Dedifferentiated amniotic fluid mesenchymal stem cell (primary cell): ENCODE measurements around the gene PLPP2.

Experiments
- DNase-seq: peaks from one replicate; pipeline ENCODE4 v3.0.0-alpha.2; 2016; ENCODE audit errors: extremely low spot score

Gene PLPP2

GRCh38 chr19:291006-291521, at the start of gene PLPP2:
PLPP2 (minus strand) TSS chr19:291403; CDS start chr19:291336, 67 bp downstream.
- no peak for DNase-seq

DNA sequence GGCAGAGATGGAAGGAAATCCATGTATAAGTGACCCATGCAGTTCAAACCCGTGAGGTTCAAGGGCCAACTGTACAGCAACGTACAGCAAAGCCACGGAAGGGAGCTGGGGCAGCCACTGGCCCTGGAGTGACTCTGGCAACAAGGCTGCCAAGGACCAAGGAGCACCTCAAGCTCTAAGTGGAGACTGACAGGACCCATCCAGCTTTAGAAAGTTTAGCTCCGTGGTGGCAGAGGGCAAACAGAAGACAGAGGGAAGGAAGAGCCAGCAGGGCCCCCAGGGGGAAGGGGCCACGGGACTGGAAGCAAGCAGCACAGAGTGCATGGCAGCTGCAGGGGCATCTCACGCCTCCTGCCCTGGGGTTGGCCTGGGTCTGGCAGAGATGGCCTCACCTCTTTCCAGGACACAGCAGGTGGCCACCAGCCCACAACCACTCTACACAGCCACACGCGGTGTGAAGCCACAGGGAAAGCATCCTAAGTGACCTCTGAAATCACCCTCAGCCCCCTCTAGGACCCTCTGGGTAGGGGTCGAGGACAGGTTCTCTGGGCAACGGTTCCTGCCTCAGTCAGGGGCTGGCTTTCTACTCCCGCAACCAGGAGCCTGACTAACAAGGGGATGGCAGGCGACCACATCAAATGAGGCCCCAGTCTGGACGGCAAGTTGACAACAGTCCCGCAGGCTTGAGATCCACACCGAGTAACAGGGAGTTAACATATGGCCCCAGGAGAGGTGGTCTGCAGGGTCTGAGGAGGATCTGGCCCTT, 49.6 kb upstream of the PLPP2 start:
- no peak for DNase-seq

DNA sequence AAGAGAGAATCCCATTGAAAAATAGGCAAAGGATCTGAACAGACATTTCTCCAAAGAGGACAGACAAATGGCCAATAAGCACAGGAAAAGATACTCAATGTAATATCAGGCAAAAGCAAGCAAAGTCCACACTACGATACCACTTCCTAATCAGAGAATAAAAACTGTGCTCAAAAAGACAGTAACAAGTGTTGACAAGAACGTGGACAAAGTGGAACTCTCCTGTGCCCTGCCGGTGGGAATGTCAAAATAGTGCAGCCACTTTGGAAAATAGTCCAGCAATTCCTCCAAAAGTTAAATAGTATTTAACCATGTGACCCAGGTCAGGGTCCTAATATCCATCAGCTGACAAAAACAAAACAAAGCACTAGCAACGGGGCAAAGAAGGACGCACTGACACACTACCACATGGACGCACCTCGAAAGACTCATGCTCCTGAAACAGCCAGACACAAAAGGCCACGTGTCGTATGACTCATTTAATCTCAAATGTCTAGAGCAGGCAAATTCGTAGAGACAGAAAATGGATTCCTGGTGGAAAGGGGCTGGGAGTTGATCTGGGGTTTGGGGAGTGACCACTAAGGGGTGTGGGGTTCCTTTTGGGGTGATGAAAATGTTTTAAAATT, 48.2 kb upstream of the PLPP2 start:
- DNase-seq, result no peak

DNA sequence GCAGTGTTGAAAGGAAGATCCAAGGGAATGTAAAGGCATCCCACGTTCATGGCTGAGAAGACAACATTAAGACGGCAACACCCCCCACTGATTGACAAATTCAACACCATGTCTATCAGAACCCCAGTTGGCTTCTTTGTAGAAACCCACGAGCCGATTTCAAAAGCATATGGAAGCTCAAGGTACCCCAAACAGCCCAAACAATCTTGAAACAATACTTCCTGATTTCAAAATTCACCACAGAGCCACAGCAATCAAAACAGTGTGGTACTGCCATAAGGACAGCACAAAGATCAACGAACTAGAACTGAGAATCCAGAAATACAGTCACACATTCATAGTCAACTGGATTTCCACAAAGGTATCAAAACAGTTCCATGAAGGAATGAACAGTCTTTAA, 47.2 kb upstream of the PLPP2 start:
- DNase-seq, result no peak

DNA sequence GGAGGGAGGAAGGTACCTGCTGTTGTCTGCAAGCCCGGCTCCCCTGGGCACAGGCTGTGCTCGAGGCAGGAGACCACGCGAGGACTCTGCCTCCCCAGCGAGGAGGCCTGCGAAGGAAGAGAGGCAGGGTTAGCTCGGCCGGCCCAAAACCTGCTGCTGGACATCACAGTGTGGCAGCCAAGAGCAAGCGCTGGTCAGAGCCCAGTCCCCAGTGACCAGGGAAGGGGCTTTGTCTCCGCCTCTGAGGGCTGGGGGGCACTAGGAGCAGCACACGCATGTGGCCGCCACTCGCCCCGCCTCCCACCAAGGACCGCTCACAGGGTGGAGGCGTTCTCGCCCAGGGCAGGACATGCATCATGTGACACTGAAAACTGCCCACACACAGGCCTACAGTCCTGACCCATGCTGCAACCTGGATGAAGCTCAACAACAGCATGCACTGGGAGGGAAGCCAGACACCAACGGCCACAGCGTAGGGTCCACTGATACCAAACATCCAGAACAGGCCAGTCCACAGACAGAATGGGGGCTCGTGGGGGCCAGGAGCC, 44.9 kb upstream of the PLPP2 start:
- DNase-seq, result no peak

GRCh38 chr19:335486-336066, 44.4 kb upstream of the PLPP2 start:
- no peak for DNase-seq

- no peak for DNase-seq
These were observed 43.9 kb upstream of the PLPP2 start for GRCh38 chr19:335072-335471.

- no peak for DNase-seq
These were observed 43.3 kb upstream of the PLPP2 start for GRCh38 chr19:334296-335071.

GRCh38 chr19:330503-330902, 39.3 kb upstream of the PLPP2 start:
- DNase-seq, result no peak

GRCh38 chr19:329876-330275, 38.7 kb upstream of the PLPP2 start:
- no peak for DNase-seq

DNA sequence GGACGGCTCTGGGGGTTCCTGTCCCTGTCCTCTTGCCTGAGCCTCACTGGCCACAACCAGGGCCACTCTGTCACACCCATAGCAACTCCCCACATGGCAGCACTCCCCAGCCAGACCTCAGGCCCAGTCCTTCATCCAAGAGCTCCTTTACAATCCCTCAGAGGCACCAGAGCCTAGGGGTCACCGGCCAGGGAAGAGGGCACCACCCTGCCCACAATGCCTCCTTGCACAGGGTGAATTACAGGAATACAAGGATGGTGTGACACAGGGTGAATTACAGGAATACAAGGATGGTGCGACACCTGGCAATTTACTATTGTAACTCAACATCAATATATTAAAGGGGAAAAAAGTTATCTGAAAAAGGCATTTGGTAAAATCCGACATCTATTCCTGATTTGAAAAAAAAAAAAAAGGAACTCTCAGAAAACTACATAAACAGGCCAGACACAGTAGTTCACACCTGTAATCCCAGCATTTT, 36.9 kb upstream of the PLPP2 start:
- DNase-seq, result no peak

DNA sequence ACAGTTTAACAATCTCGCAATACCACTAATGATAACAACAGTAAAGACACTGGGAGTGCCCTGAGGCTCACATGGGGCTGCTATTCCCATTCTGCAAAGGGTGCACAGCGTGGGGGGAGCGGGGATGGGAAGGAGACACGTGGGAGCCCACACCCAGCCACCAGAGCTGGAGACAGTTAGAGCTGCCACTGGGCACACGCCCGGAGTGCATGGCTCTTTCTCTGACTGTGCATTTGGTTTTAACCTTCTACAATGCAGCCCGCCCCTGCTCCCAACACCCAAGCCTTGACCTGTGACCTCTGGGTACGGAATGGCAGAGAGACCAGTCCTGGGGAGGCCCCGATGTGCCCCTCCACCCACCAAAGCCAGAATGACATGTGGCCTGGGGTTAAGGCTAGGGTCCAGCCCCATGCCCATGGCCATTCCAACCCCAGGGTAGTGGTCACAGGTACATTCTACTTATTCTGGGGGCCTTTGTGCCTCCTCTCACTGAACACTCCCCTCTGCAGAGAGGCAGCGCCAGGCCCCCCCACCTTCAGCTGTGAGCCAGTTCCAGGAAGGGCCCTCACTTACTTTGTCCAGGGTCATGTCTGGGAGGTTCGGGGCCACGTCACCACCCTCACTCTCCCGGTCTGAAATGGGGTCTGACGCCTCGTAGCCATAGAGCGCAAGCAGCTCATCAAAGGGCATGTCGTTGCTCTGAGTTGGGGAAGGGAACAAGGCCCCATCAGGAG, 36.3 kb upstream of the PLPP2 start:
- DNase-seq, result no peak

- no peak for DNase-seq
These were observed 35.7 kb upstream of the PLPP2 start for GRCh38 chr19:326871-327270.

- DNase-seq, result no peak
These were observed 34.8 kb upstream of the PLPP2 start for GRCh38 chr19:325937-326565.

DNA sequence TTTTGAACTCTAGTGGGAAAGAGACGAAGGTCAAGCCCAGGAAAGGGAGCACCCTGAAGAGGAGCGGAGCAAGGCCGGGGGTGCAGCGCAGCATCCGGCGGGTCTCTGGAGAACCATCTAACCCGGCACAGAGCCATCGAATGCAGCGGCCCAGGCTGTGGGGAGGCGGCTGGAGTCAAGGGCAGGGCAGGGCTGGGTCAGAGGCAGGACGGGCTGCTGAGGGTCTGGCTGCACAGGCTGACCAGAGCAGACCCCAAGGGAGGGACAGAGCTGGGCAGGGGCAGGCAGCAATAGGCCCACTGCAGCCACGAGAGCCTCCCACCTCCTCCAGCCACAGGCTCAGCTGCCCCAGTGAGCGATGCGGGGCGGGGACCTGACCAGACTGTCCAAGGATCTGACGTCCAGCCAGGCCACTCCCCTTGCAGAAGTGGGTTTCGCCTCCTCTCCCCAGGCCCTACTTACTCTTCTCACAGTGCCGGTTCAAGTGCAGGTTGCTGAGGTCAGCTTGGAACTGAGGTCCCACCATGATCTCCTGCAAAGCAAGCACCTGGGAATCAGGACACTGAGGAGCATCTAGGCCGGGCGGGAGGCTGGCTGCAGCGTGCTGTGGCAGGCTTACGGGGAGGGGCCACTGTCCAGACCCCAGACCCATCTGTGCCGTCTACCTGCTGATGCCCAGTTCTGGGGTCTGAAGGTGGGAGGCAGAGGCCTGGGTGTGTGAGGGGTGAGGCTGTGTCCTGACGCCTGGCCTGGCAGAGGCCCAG, 34.2 kb upstream of the PLPP2 start:
- DNase-seq, result no peak

DNA sequence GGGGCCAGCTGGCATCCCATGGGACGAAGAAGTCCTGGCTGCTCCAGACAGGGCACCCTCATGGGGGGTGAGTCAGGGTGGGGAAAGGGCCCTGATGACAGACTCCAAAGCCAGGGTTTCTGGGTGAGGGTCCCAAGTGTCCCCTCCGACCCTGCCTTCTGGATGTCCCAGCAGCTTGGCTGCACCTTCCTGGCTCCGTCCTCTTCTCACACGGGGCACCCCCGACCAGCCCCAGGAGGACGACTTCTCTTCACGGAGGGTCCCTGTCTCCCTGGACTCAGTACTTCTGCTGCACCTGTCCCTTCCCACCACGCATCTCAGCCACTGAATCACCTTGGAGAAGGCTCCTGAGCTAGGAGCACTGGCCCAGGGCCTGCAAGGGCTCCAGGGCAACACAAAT, 33.5 kb upstream of the PLPP2 start:
- DNase-seq, result no peak

- no peak for DNase-seq
These were observed 31.4 kb upstream of the PLPP2 start for GRCh38 chr19:322616-323015.

DNA sequence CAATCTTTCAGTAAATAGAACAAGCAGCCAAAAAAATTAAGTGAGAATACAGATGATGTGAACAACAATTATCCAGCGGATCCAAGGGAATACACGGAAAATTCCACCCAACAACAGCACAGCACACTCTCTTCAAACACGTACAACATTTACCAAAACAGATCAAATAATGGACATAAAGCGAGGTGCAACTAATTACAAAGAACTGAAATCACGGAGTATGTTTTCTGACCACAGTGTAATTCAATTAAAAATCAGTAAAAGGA, 27.2 kb upstream of the PLPP2 start:
- DNase-seq, result no peak

GRCh38 chr19:317710-318508, 26.7 kb upstream of the PLPP2 start:
- DNase-seq, result no peak
